HG03469 (cell line): ENCODE results near the gene ZNF32.
"Not testable (repeated sequence)": the region's sequence is repeated elsewhere in the genome, so short reads cannot be mapped to it uniquely, and the experiment has no call there.

Experiments
- ATAC-seq: cut with Tn5 transposase; IDR thresholded peaks from one replicate; pipeline ENCODE4 v1.9.1; 2021; ENCODE audit warnings: mild to moderate bottlenecking, moderate library complexity, moderate number of reproducible peaks; ENCODE audit not compliant: unreplicated experiment

ZNF32 gene

GRCh38 chr10:43635816-43636215 lies 12.9 kb downstream of the ZNF32 start:
- ATAC-seq: not testable (repeated sequence)

DNA sequence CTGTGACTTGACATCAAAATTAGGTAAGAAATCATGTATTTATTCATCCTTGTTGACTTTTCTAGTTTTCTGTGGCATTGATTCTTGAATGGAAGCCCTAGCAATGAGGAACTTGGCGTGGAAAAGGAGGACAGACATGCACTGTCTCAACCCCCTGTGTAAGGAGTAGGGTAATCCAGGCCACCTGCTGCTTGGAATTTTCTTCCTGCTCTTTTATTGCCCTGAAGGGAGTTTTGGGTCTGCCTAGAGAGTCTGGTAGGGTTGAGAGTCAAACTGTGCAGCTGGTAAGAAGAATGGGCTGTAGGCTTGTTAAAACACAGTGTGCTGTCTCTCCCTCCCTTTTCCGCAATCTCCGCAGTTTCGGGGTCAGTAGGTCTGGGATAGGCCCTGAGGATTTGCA lies 19.7 kb downstream of the ZNF32 start:
- no peak for ATAC-seq

- no peak for ATAC-seq
Measured at GRCh38 chr10:43627942-43628341, 20.7 kb downstream of the ZNF32 start.

DNA sequence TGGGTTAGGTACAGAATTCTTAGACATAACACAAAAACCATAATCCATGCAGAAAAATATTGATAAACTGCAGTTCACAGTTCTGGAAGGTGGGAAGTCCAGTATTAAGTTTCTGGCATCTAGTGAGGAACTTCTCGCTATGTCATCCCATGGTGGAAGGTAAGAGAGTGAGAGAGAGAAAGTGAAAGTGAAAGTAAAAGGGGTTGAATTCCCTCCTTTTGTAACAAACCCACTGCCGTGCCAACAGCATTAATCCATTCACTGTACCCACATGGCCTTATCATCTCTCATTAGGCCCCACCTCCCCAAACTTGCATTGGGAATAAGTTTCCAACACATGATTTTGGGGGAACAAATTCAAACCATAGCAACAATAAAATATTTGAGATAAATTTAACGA lies 25.3 kb downstream of the ZNF32 start:
- ATAC-seq: no peak

GRCh38 chr10:43622038-43622437 lies 26.6 kb downstream of the ZNF32 start:
- ATAC-seq: no peak

GRCh38 chr10:43619368-43619767 lies 29.3 kb downstream of the ZNF32 start:
- no peak for ATAC-seq

GRCh38 chr10:43616697-43617370 lies 31.8 kb downstream of the ZNF32 start:
- no peak for ATAC-seq

DNA sequence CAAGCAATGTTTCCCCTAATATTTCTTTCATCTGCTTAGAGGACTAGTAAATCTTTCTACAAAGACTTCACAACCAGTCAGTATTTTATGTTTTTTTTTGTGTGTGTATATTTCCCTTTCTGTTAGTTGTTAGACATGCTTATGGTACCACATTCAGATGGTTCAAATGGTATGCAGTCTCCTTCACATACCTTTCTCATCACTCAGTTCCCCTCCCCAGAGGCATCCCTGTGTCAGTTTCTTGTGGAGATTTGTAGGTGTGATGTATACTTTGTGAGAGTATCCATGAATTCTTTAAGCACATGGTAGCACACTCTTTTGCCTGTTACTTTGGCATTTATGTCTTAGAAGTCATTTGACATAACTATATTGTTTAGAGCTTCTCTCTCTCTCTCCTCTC lies 38.0 kb downstream of the ZNF32 start:
- no peak for ATAC-seq

DNA sequence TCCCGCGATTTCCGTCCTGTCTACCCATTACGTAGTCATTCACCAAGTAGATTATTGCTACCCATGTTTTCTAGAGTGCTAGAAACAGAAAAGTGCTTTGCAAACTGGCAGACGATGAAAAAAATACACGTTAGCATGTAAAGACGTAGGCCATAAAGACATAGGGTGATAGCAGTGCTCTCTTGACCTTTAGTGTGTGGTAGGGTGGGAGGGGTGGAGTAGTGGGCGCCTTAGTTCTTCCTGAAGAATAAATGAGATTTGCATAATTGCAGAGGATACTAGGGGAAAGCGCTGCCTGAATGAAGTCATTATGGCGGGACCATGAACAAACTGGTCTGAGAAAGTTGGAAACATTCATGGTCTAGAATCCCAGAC lies 41.5 kb downstream of the ZNF32 start:
- no peak for ATAC-seq

- peak; percentile 98 for ATAC-seq
Measured at GRCh38 chr10:43606323-43607198, 42.1 kb downstream of the ZNF32 start, which contains the start of gene ZNF485. Gene ZNF485 (plus strand): TSS chr10:43606438. CDS start chr10:43607051, 613 bp downstream.

GRCh38 chr10:43605850-43606322 lies 42.8 kb downstream of the ZNF32 start:
- peak; percentile 3 for ATAC-seq

- not testable (repeated sequence) for ATAC-seq
Measured at GRCh38 chr10:43601576-43601975, 47.1 kb downstream of the ZNF32 start.

GRCh38 chr10:43599333-43599732 lies 49.3 kb downstream of the ZNF32 start:
- ATAC-seq: no peak

DNA sequence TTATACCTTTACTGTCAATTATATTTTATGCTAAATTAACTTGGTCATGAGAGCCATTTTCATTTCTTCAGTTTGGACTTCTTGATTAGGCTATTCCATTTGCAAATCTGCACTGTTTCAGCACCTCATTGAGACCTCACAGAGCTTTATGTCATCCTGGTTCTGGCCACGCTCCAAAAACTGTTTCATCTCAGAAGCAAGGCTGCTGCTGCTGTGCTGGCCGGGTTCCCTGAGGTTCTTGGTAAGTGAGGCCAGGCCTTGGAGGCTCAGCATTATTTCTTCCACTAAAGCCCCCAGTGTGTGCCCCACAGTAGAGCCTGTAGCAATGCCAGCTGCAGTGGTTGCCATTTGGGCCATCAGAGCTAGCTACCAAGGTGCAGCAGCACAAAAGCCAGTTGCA lies 50.2 kb downstream of the ZNF32 start:
- no peak for ATAC-seq

- ATAC-seq: no peak
Measured at GRCh38 chr10:43596546-43596945, 52.1 kb downstream of the ZNF32 start.

DNA sequence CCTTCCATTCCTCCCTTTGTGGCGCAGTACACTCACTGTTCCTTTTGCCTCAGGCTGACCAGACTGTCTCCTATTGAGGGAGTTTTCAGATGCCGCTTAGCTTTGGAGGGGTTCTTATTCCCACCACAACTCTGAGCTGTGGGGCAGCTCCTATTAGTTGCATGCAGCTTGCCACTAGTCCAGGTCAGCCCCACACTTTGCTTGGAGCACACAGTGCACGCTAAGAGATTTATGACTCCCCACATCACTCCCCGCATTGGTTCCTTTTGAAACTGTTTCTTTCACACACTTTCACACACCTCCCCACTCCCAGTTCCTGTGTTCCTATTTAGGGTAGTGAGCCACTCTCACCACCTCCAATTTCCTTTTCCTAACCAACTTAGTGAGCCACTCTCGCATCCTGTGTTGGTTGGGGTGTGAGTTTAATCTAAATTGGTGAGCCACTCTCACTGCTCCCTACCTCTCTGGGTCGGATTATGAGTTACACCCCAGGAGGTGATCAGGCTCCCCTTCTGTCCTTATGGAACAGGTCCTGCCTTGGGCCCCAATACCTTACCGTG lies 52.9 kb downstream of the ZNF32 start:
- ATAC-seq: peak; percentile 40

DNA sequence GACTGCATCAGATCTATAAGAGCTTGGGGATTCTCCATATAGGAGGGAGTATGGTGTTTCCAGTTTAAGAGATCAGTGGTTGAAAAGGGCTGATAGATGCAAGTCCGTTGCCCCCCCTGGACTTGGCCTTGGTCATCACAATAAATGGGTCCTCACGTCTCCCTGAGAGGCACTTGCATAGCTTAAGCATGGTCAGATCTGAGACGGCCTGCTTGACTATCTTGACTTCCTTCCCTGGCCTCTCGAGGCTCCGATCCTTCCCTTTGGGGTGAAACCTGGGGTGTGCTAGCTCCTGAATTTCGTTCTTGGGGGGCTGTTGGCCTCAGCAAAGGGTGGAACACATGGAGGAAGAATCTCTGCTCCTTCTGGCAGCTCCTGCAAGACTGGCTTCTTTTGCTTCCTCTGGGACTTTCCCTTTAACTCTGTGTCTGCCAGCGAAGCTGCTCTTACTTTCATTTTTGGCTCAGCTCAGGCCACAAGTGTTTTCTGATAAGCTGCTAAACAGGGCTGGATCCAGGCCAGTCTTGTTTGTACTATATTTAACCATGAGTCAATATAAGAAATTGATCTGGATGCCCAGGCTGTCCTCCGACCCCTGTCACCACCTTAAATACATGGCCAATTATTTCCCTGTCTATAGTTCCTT lies 53.6 kb downstream of the ZNF32 start:
- peak; percentile 92 for ATAC-seq
